DMS53 (cell line): ENCODE results near the gene OR51A7.
"Not testable (repeated sequence)": the region's sequence is repeated elsewhere in the genome, so short reads cannot be mapped to it uniquely, and the experiment has no call there.

Source experiments
- DNase-seq: peaks from one replicate; lab custom pipeline; 2025; lab: John Stamatoyannopoulos, UW

The OR51A7 gene

DNA sequence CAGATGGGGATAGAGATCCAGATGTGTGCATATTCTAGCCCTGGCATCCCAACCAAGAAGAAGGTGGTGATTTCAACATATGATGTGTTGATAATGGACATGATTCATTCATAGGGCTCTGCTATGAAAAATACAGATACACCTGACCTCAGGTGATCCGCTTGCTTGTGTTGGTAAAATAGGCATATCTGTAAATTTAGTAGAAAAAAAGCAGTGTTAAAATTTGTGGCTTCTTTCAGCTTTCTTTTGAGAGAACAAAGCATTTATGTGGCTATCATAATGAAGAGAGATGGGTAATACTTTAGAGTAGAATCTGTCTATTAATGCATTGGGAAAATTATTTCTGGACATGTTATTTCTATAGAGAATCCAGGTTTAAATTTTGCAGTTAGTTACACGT, 52.0 kb downstream of the OR51A7 start, which contains the start of gene OR51A2:
Gene OR51A2, minus strand, starts transcription at position 101 of the 400 bp plus-strand sequence. Its CDS starts 0 bp downstream, at position 101.
- DNase-seq: not testable (repeated sequence)

DNA sequence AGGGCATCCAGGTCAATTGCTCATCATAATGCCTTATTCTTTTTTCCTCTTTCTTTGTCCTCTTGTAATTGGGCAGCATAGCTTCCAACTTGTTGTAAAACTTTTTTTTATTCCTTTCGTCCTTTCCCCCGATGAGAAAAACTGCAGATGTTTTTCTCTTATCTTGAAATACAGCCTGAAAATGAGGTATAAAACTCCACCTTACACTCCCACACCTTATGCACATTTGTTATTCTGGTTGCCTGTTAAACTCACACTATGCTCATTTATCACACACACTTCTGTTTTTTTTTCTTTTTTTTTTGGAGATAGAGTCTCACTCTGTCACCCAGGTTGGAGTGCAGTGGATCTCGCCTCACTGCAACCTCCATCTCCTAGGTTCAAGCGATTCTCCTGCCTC, 53.8 kb downstream of the OR51A7 start:
- no peak for DNase-seq
